HFF-Myc (cell line): Measurements from ENCODE around the gene LAT.
"Not testable (repeated sequence)": the region's sequence is repeated elsewhere in the genome, so short reads cannot be mapped to it uniquely, and the experiment has no call there.

ENCODE experiments used
- DNase-seq: peaks from one replicate; pipeline ENCODE4 v3.0.0-alpha.2; 2011; ENCODE audit warnings: low read depth; ENCODE audit errors: extremely low read depth
- H3K4me3 ChIP-seq: replicated peaks from 2 replicates; pipeline ENCODE4 v1.5.1; 2011; ENCODE audit warnings: low read depth, mild to moderate bottlenecking, control low read depth, low read length
- CTCF ChIP-seq: IDR thresholded peaks from 2 replicates; pipeline ENCODE4 v1.5.1; 2012; ENCODE audit warnings: mild to moderate bottlenecking, low read depth, low read length, control low read depth; ENCODE audit errors: missing control alignments

The LAT gene

GRCh38 chr16:28984619-28985135, at the start of gene LAT:
Gene LAT, plus strand, starts transcription at chr16:28985052. Its CDS starts 366 bp downstream, at chr16:28985418.
- no peak for DNase-seq
- H3K4me3 ChIP-seq: no peak within 1 kb of the TSS
- no peak for TF ChIP-seq CTCF

GRCh38 chr16:28935346-28935745, 49.5 kb upstream of the LAT start:
- TF ChIP-seq CTCF: no peak
- H3K4me3 ChIP-seq: no peak overlapping the region
- DNase-seq: no peak

- DNase-seq: no peak
- no peak overlapping the region for H3K4me3 ChIP-seq
Observed at GRCh38 chr16:28935924-28936783, 48.7 kb upstream of the LAT start.

GRCh38 chr16:28936784-28937155, 48.1 kb upstream of the LAT start:
- H3K4me3 ChIP-seq: no peak overlapping the region
- no peak for DNase-seq
- no peak for TF ChIP-seq CTCF

More at GRCh38 chr16:28935924-28936783, 48.7 kb upstream of the LAT start:
- TF ChIP-seq CTCF: no peak

GRCh38 chr16:28937222-28937876, 47.5 kb upstream of the LAT start:
- no peak for DNase-seq
- H3K4me3 ChIP-seq: no peak overlapping the region
- no peak for TF ChIP-seq CTCF

- no peak for DNase-seq
- H3K4me3 ChIP-seq: no peak overlapping the region
- TF ChIP-seq CTCF: no peak
Observed at GRCh38 chr16:28938721-28939120, 46.1 kb upstream of the LAT start.

GRCh38 chr16:28939825-28940224, 45.0 kb upstream of the LAT start:
- H3K4me3 ChIP-seq, DNase-seq: not testable (repeated sequence)
